Activated gamma-delta T cell treated with anti-CD3 and anti-CD28 coated beads, Interleukin-2, amount 50 U/mL, for 16 hours (primary cell): ENCODE measurements around the gene RSF1.

Experiments
- DNase-seq: peaks from one replicate; pipeline ENCODE4 v3.0.0-alpha.2; 2020; ENCODE audit warnings: low read depth

RSF1 gene

DNA sequence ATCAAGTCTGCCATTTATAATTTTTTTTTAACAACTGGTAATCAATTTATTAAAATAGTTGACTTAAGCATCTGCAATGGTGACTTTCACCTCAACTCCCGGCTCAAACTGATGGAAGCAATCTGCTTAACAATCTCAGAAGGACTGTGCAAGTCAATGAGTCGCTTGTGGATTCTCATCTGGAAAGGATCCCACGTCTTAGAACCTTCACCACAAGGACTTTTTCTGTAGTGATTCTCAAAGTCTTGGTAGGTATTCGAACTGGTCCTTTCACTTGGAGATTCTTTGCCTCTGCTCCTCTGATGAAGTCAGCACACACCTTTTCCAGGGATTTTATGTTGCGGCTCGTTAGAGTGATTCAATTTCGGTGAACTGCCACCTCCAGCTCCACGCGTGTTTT is 7.3 kb downstream of the RSF1 start:
- no peak for DNase-seq

DNA sequence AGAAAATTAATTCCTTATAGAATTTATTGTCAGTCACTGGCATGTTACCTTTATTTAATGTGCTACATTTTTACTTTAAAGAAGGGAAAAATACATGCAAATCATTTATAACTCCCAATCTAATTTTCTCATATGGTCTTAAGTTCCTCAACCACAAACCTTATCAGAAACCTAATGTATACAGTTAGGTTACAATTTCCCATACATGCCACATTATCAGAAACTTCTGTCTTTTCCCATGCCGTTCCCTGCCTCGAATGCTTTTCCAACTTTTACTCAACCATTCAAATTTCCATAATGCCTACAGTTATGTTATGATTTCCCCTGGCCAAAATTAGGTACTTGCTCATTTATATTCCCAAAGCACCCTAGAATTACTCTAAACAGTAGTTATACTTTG is 13.5 kb downstream of the RSF1 start:
- no peak for DNase-seq

- no peak for DNase-seq
Observed at GRCh38 chr11:77806415-77806814, 14.1 kb downstream of the RSF1 start.

- DNase-seq = no peak
Observed at GRCh38 chr11:77801477-77801876, 19.0 kb downstream of the RSF1 start.

GRCh38 chr11:77800449-77800848 is 20.1 kb downstream of the RSF1 start:
- DNase-seq = no peak

DNA sequence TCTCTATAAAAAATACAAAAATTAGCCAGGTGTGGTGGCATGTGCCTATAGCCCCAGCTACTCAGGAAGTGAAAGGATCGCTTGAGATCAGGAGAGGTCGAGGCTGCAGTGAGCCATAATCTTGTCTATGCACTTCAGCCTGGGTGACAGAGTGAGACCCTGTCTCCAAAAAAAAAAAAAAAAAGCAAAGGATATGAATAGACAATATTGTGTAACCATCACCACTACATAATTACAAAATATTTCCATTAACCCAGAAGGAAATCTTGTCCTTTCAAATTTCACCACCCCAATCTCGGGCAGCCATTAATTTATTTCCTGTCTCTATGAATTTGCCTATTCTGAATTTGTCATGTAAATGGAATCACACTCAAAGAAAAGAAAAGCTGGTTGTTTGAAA is 21.2 kb downstream of the RSF1 start:
- DNase-seq = no peak

DNA sequence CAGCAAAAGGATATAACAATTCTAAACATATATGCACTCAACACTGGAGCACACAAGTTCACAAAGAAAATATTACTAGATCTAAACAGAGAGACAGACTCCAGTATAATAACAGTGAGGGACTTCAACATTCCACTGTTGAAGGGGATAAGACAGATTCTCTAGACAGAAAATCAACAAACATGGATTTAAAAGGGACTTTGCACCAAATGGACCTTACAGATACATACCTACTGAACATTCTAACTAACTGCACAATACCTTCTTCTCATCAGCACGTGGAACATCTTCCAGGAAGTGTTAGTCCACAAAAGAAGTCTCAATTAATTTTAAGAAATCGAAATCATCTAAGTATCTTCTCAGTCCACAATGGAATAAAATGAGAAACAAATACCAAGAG is 26.6 kb downstream of the RSF1 start:
- DNase-seq = no peak

- no peak for DNase-seq
Observed at GRCh38 chr11:77791301-77791700, 29.2 kb downstream of the RSF1 start.

GRCh38 chr11:77789731-77790476 is 30.6 kb downstream of the RSF1 start:
- no peak for DNase-seq

- DNase-seq = no peak
Observed at GRCh38 chr11:77789061-77789730, 31.3 kb downstream of the RSF1 start.

DNA sequence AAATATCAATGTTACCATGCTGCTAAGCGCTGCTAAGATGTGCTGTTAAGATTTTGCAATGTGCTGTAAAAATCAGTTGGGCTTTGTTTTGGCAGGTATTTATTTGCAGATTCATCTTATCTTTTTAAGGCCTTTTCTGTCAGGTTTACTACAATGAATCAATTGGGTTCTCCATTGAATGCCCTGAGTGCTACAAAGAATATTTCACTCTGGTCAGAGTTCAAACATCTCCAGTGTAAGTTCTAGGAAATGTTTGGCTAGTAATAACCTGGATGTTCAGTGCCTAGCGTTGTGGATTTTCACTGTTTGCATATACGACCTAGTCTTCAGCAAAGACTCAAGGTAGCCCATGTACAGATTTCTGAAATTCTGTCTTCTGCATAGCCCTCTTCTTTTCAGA is 36.0 kb downstream of the RSF1 start:
- DNase-seq = no peak

GRCh38 chr11:77783025-77783424 is 37.5 kb downstream of the RSF1 start:
- no peak for DNase-seq

DNA sequence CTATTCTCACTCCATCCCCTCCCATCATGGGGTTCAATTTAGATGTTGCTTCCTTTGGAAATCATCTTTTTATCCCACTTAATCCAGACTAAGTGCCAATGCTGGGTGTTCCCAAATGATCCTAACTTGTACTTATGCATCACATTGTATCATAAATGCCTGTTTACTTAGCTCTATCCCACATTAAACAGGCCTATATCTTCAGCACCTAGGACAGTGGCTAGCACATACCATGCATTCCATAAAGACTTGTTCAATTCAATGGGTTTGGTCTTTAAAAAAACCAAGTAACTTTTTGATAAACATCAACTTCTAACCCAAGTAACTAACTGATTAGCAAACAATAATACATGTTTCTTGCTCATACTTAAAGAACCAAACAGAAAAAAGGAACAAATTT is 40.6 kb downstream of the RSF1 start:
- DNase-seq = no peak

DNA sequence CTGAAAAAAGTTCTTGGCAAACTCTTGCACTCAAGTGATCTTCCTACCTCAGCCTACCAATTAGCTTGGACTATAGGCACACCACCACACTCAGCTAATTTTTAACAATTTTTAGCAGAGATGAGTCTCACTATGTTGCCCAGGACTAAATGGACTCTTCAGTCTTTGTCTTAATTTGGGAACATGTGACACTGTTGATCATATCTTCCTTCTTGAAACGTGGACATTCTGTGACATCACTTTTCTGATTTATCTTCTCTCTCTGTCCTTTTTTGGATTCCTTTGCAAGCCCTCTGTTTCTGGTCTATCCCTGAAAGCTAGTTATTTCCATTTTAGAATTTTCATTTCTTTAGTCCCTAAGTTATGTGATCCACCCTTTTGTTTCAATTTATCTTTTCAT is 42.0 kb downstream of the RSF1 start:
- no peak for DNase-seq

- DNase-seq = no peak
Observed at GRCh38 chr11:77778118-77778517, 42.4 kb downstream of the RSF1 start.

DNA sequence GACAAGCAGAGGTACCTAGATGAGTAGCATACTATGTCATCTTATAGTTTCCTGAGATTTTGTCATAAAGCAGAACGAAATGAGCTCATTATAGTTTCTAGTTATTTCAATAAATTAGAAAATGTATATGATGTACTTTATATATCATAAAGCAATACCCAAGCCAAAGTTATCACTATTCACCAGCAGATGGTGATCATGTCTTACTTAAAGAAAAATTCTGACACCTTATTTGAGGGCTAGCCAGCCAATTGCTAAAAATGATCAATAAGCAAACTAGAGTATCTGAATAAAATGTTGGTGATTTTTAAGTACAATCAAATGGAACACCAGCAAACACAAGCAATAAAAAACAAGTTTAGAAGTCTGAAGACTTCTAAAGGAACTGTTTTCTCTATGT is 44.1 kb downstream of the RSF1 start:
- DNase-seq = no peak

- no peak for DNase-seq
Observed at GRCh38 chr11:77775936-77776335, 44.6 kb downstream of the RSF1 start.

DNA sequence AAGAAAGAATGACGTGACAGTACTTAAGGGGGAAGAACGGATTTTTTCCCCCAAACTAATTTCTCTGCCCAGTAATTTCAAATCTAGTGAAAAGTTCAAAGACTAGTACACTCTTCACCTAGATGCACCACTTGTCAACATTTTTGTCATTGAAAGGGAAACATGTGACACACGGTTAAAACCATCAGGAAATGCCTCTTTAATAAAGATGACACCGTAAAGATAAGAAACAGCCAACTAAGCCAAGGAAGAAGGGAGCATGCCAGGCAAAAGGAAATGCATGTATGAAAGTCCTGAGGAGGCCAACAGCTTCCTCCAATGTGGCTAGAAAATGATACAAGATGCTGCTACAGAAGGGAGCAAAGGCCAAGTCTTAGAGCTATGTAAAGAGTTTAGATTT is 49.4 kb downstream of the RSF1 start:
- DNase-seq = no peak

GRCh38 chr11:77770629-77771028 is 49.9 kb downstream of the RSF1 start:
- no peak for DNase-seq

- DNase-seq = no peak
Observed at GRCh38 chr11:77762426-77762825, 58.1 kb downstream of the RSF1 start.

DNA sequence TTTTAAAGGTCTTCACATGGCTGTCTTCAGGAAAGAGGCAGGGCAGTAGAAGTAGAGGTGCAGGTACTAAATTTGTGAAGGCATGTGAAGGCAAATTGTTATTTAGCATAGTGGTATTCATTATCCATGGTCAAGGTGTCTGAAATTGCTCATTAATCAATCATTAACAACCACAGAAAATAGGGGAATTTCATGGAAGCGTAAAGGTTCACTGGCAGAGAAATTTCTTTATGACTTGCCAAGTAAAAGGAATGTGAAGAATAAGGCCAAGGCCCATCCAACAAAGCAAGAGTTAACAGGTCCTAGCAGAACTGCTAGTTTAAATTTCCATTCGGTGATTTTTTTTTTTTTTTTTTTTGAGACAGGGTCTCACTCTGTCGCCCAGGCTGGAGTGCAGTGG is 59.0 kb downstream of the RSF1 start:
- DNase-seq = no peak

DNA sequence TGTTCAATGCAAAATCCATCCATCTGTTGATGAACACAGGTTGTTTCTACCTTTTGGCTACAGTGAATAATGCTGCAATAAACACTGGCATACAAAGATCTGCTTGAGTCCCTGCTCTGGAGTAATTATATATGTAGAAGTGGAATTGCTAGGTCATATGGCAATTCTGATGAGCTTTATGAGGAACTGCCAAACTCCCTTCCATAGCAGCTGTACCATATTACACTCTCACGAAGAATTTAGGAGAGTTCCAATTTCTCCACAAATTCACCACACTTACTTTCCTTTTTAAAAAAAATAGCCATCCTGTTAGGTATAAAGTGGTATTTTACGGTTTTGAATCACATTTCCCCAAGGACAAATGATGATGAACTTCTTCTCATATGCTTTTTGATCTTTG is 62.2 kb downstream of the RSF1 start:
- no peak for DNase-seq

- DNase-seq = no peak
Observed at GRCh38 chr11:77753230-77753629, 67.3 kb downstream of the RSF1 start.

DNA sequence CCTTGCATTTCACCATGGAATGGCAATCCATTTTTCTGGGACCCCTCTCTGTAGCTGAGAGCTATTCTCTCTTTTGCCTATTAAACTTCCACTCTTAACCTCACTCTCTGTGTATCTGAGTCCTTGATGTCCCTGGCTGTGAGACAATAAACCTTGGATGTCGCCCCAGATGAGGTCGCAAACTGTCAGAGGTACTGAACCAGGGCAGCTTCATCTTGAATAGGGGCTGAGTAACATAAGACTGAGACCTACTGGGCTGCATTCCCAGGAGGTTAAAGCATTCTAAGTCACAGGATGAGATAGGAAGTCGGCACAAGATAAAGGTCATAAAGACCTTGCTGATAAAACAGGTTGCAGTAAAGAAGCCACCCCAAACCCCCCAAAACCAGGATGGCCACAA is 68.0 kb downstream of the RSF1 start:
- no peak for DNase-seq
